Endothelial cell of umbilical vein (primary cell): ENCODE data around the gene PFKFB1.

ENCODE experiments used
- CTCF ChIP-seq, 2 donors: IDR thresholded peaks; 1 replicate in 1 of 2; 2 replicates in 1 of 2; pipeline ENCODE4 v1.5.1; 2011; ENCODE audit warnings: low read length in 2 of 2, mild to moderate bottlenecking in 2 of 2, moderate library complexity in 2 of 2, control low read depth in 1 of 2, inconsistent platforms in 1 of 2, low read depth in 1 of 2; ENCODE audit not compliant: insufficient read depth in 1 of 2; ENCODE audit errors: extremely low read depth in 1 of 2
- FOS ChIP-seq: IDR thresholded peaks from 2 replicates; pipeline ENCODE4 v1.6.1; 2011; ENCODE audit warnings: mild to moderate bottlenecking, low read length, moderate library complexity, borderline replicate concordance; ENCODE audit not compliant: insufficient read depth
- GATA2 ChIP-seq: IDR thresholded peaks from 2 replicates; pipeline ENCODE4 v1.7.0; 2011; ENCODE audit warnings: low read depth, mild to moderate bottlenecking, moderate library complexity, mixed read lengths, low read length; ENCODE audit not compliant: insufficient read length, insufficient read depth
- MAX ChIP-seq: IDR thresholded peaks from 2 replicates; pipeline ENCODE4 v1.6.1; 2011; ENCODE audit not compliant: insufficient read depth, insufficient read length
- POLR2A ChIP-seq: IDR thresholded peaks from 2 replicates; pipeline ENCODE4 v1.6.1; 2012; ENCODE audit warnings: low read depth, mild to moderate bottlenecking, control low read depth, low read length

DNA sequence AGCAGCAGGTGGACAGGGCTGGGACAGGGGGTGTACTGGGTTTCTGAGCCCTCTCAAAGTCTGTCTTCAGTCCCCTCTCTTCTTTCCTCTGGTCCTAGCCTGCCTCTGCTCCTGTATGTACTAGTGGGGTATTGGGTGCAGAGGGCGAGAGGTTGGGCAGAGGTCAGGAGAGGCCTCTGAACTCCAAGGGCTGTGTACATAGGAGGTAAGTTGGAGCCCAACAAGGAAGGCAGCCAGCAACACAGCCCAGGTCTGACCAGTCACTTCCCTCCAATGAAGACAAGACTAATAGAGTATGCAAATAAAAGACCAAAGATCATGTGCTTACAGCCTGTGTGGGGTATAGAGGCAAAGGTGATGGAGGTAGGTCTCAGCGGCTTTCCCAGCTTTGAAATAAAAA, at the start of gene PFKFB1:
- TF ChIP-seq GATA2: no peak
- no peak for TF ChIP-seq CTCF (IDR thresholded peaks at IDR 0.05; ENCODE audit: extremely low read depth in 1 of 2, insufficient read depth in 1 of 2, low read depth in 1 of 2, low read length in 2 of 2)
- no peak for TF ChIP-seq MAX
- TF ChIP-seq FOS: no peak
- TF ChIP-seq POLR2A: no peak
